Measurements from ENCODE around the gene CYP2U1. TPM values are rescaled to one million over a fixed set of nuclear protein-coding genes. Genes with fewer than 3 reads are reported as not detected.
A peak's percentile ranks its signal among the peaks of the same experiment; 100 is the strongest.
"Not testable (repeated sequence)": the region's sequence is repeated elsewhere in the genome, so short reads cannot be mapped to it uniquely, and the experiment has no call there.

CYP2U1 gene
- polyA plus RNA-seq, 1 donor from 2014 or later: 9.8 TPM

DNA sequence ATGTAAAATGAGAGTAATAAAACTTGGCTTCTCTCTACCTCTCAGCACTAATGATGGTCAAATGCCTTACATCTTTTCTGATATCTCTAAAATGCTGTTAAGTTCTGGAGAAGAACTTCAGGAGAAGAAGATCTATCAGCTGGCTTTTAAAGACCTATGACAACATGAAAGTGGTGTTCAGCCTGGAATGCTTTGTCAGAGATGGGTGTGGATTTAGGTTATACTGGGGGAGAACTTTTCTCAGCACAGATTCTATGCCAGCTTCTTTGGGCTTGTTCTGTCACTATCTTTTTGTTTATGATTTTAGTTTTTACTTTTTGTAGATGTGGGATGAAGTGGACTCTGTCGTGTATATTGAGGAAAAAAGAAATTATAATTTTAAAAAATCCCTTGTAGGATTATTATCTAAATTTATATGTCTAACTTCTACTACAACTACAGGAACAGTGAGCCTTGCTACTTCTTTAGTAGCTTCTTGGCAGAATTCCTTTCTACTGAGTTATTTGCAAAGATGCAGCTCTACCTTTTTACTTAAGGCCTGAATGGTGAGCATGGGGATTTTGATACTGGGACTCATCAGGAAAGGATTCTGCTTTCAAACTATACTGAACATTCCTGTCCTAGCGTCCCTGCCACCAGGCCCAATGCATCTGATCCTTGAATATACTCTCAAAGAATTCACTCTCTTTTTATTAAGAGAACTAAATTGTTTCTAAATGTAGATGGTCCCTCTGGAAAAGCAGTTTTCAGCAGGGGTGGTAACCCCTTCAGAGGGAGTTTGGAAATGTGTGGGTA lies 19.6 kb downstream of the CYP2U1 start:
- H3K9me3 Mint-ChIP-seq: peaks cover 5 to 8% (median 6%) of the 10 kb centered on the region in 3 donors
- H3K4me3 Mint-ChIP-seq: no peak overlapping the region
- peaks cover 23% of the 10 kb centered on the region for H3K36me3 Mint-ChIP-seq
- no peaks in the 10 kb centered on the region for H3K4me1 Mint-ChIP-seq
- no peaks in the 10 kb centered on the region for H3K27me3 Mint-ChIP-seq
- H3K27ac Mint-ChIP-seq: peak overlapping the region in 1 of 3 donors; percentile 22

DNA sequence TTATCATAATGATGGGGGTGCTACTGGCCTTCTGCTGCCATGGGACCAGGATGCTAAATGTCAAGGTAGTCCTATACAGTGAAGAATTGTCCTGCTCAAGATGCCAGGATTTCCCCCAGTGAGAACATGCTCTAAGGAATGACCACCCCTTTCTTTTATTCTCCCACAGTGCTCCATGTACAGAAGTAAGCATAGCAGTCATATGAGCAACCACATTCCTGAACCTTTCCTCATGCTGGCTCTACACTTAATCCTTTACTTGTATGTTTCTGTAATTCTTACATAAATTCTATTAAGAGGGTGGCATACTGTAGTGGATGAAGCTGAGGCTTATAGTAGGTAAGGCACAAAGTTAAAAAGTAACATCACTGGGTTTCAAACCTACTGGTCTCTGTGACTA lies 20.2 kb downstream of the CYP2U1 start:
- H3K27me3 Mint-ChIP-seq: peaks cover 2% of the 10 kb centered on the region
- peaks cover 11 to 15% (median 11%) of the 10 kb centered on the region in 3 donors for H3K9me3 Mint-ChIP-seq
- H3K4me3 Mint-ChIP-seq: no peak overlapping the region
- peaks cover 18% of the 10 kb centered on the region for H3K36me3 Mint-ChIP-seq
- no peak overlapping the region for H3K27ac Mint-ChIP-seq
- H3K4me1 Mint-ChIP-seq: no peaks in the 10 kb centered on the region

DNA sequence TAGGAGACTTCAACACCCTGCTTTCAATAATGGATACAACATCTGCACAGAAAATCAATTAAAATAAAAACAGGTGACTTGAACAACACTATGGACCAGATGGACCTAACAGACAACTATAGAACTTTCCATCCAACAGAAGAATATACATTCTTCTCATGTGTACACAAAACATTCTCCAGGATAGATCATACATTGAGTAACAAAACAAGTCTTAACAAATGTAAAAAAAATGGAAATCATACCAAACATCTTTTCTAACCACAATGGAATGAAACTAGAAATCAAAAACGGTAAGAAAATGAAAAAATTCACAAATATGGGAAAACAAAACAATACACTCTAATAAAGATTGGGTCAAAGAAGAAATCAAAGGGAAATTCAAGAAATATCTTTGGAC lies 24.7 kb downstream of the CYP2U1 start:
- H3K36me3 Mint-ChIP-seq: peaks cover 9% of the 10 kb centered on the region
- H3K27ac Mint-ChIP-seq: no peak overlapping the region
- H3K27me3 Mint-ChIP-seq: peaks cover 5% of the 10 kb centered on the region
- H3K9me3 Mint-ChIP-seq: peaks cover 12 to 17% (median 12%) of the 10 kb centered on the region in 3 donors
- no peaks in the 10 kb centered on the region for H3K4me1 Mint-ChIP-seq
- H3K4me3 Mint-ChIP-seq: no peak overlapping the region

- Mint-ChIP-seq H3K9me3 (peaks cover 0 to 6% (median 0%) of the 10 kb centered on the region in 3 donors), H3K27me3 (no peaks in the 10 kb centered on the region), H3K4me1 (peaks cover 0 to 1% (median 0%) of the 10 kb centered on the region in 3 donors), H3K4me3 (no peak overlapping the region), H3K27ac (no peak overlapping the region), H3K36me3 (no peaks in the 10 kb centered on the region)
Measured at GRCh38 chr4:107966903-107967302, 35.6 kb downstream of the CYP2U1 start.

- not testable (repeated sequence) for H3K27me3 Mint-ChIP-seq, H3K4me1 Mint-ChIP-seq
Measured at GRCh38 chr4:107967519-107967918, 36.2 kb downstream of the CYP2U1 start.

DNA sequence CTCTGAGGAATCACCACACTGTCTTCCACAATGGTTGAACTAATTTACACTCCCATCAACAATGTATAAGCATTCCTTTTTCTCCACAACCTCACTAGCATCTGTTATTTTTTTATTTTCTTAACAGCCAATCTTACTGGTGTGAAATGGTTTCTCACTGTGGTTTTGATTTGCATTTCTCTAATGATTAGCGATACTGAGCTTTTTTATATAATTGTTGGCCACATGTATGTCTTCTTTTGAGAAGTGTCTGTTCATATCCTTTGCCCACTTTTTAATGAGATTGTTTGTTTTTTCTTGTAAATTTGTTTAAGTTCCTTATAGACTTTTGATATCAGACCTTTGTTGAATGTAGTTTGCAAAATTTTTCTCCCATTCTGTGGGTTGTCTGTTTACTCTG lies 36.6 kb downstream of the CYP2U1 start:
- H3K36me3 Mint-ChIP-seq, H3K27ac Mint-ChIP-seq, H3K9me3 Mint-ChIP-seq, H3K27me3 Mint-ChIP-seq, H3K4me3 Mint-ChIP-seq, H3K4me1 Mint-ChIP-seq: not testable (repeated sequence)

More at GRCh38 chr4:107967519-107967918, 36.2 kb downstream of the CYP2U1 start:
- H3K4me3 Mint-ChIP-seq, H3K36me3 Mint-ChIP-seq, H3K27ac Mint-ChIP-seq, H3K9me3 Mint-ChIP-seq: not testable (repeated sequence)

GRCh38 chr4:107970063-107970798 lies 38.9 kb downstream of the CYP2U1 start:
- peaks cover 0 to 6% (median 2%) of the 10 kb centered on the region in 3 donors for H3K9me3 Mint-ChIP-seq
- H3K4me1 Mint-ChIP-seq: peaks cover 0 to 1% (median 0%) of the 10 kb centered on the region in 3 donors
- H3K36me3 Mint-ChIP-seq: no peaks in the 10 kb centered on the region
- H3K4me3 Mint-ChIP-seq: no peak overlapping the region
- no peaks in the 10 kb centered on the region for H3K27me3 Mint-ChIP-seq
- H3K27ac Mint-ChIP-seq: no peak overlapping the region

GRCh38 chr4:107972605-107973004 lies 41.3 kb downstream of the CYP2U1 start:
- no peaks in the 10 kb centered on the region for H3K36me3 Mint-ChIP-seq
- H3K27ac Mint-ChIP-seq: no peak overlapping the region
- peaks cover 0 to 1% (median 0%) of the 10 kb centered on the region in 3 donors for H3K4me1 Mint-ChIP-seq
- no peak overlapping the region for H3K4me3 Mint-ChIP-seq
- peaks cover 0 to 2% (median 0%) of the 10 kb centered on the region in 3 donors for H3K9me3 Mint-ChIP-seq
- H3K27me3 Mint-ChIP-seq: no peaks in the 10 kb centered on the region

- no peaks in the 10 kb centered on the region for H3K36me3 Mint-ChIP-seq
- H3K27ac Mint-ChIP-seq: no peak overlapping the region
- no peaks in the 10 kb centered on the region for H3K27me3 Mint-ChIP-seq
- peaks cover 0 to 1% (median 0%) of the 10 kb centered on the region in 3 donors for H3K4me1 Mint-ChIP-seq
- no peak overlapping the region for H3K4me3 Mint-ChIP-seq
- H3K9me3 Mint-ChIP-seq: peaks cover 0 to 2% (median 0%) of the 10 kb centered on the region in 3 donors
Measured at GRCh38 chr4:107974523-107974922, 43.2 kb downstream of the CYP2U1 start.

DNA sequence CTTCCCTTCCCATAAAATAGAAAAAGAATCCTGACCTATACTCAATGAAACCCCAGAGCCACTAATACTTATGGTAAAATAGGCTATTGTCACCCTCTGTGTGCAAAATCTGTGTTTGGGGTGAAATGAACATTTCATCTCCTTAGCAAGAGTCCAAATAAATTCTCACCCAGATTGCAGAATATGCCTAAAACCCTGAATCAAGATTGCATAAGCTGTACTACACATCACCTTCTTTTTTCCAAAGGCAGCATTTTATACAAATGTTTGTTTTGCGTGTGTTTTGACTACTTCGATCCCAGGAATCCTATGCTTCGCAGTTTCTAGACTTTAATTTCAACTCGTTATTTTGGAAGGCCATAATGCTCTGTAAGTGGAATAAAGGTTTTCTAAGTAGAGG lies 46.1 kb downstream of the CYP2U1 start:
- no peak overlapping the region for H3K27ac Mint-ChIP-seq
- no peaks in the 10 kb centered on the region for H3K36me3 Mint-ChIP-seq
- H3K27me3 Mint-ChIP-seq: no peaks in the 10 kb centered on the region
- no peak overlapping the region for H3K4me3 Mint-ChIP-seq
- H3K9me3 Mint-ChIP-seq: peaks cover 2 to 4% (median 2%) of the 10 kb centered on the region in 3 donors
- no peaks in the 10 kb centered on the region for H3K4me1 Mint-ChIP-seq

GRCh38 chr4:107977966-107978705 lies 46.8 kb downstream of the CYP2U1 start:
- Mint-ChIP-seq H3K4me1 (peaks cover 0 to under 1% (median 0%) of the 10 kb centered on the region in 3 donors), H3K27ac (no peak overlapping the region), H3K4me3 (no peak overlapping the region), H3K27me3 (no peaks in the 10 kb centered on the region), H3K9me3 (peaks cover 2 to 4% (median 2%) of the 10 kb centered on the region in 3 donors), H3K36me3 (no peaks in the 10 kb centered on the region)

DNA sequence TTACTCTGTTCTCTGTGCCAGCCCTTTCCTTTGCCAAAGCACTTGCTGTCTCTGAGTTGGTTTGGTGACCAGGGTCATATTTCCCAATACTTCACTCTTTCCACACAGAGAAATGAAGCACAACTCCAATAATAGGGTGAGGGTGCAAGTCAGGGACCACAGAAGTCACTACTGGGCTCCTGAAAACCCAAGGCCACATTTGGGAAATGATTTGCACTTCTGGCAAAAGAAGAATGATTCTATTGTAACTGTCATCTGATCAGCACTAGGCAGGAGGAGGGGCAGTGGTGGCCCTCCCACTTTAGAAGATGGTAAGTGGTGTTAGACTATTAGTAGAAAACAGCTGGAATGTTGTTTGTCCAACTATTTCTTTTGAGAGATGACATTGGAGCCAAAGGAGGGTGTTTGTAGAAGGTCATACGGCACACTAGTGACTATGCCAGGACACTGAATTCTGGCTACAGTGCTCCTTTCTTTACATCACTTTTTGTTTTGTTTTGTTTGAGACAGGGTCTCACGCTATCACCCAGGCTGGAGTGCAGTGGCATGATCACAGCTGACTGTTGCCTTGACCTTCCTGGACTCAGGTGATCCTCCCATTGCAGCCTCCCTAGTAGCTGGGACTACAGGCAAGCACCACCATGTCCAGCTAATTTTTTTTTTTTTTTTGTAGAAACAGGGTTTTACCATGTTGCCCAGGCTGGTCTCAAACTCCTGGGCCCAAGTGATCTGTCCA lies 47.5 kb downstream of the CYP2U1 start:
- H3K27me3 Mint-ChIP-seq: no peaks in the 10 kb centered on the region
- peaks cover 0 to 1% (median 0%) of the 10 kb centered on the region in 3 donors for H3K4me1 Mint-ChIP-seq
- peaks cover 2 to 4% (median 2%) of the 10 kb centered on the region in 3 donors for H3K9me3 Mint-ChIP-seq
- no peak overlapping the region for H3K4me3 Mint-ChIP-seq
- H3K27ac Mint-ChIP-seq: no peak overlapping the region
- no peaks in the 10 kb centered on the region for H3K36me3 Mint-ChIP-seq

- H3K9me3 Mint-ChIP-seq: no peaks in the 10 kb centered on the region
- H3K4me3 Mint-ChIP-seq: peak overlapping the region in 1 of 4 donors; percentile 36
- peak overlapping the region in 2 of 3 donors; percentile 42 to 98 for H3K27ac Mint-ChIP-seq
- peaks cover 21 to 27% (median 24%) of the 10 kb centered on the region in 3 donors for H3K4me1 Mint-ChIP-seq
- no peaks in the 10 kb centered on the region for H3K27me3 Mint-ChIP-seq
- H3K36me3 Mint-ChIP-seq: no peaks in the 10 kb centered on the region
Measured at GRCh38 chr4:107987916-107988762, 56.8 kb downstream of the CYP2U1 start.

DNA sequence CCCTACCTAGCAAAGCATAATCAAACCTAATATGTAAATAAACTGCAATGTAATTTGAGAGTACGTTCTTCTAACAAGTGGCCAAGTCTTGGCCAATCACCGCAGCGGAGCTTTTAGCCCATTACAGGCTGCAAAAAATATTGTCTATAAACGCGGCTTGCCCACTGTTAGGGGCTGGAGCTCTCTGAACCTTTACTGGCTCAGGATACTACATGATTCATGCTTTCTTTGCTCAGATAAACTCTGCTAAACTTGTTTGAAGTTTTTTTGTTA lies 57.4 kb downstream of the CYP2U1 start:
- Mint-ChIP-seq H3K4me3 (peak overlapping the region in 1 of 4 donors; percentile 90), H3K36me3 (no peaks in the 10 kb centered on the region), H3K4me1 (peaks cover 25 to 29% (median 27%) of the 10 kb centered on the region in 3 donors), H3K9me3 (no peaks in the 10 kb centered on the region), H3K27ac (peak overlapping the region; percentile 15 to 98 (median 92)), H3K27me3 (no peaks in the 10 kb centered on the region)

Data from IgD-negative memory B cell (primary cell).